Bronchial epithelial cell (primary cell): ENCODE measurements around the gene GPATCH3. TPM values are rescaled to one million over a fixed set of nuclear protein-coding genes. Genes with fewer than 3 reads are reported as not detected.
A peak's percentile ranks its signal among the peaks of the same experiment; 100 is the strongest.

Experiments
- DNase-seq: peaks from one replicate; pipeline ENCODE4 v3.0.0-alpha.2; 2010; ENCODE audit warnings: low read depth
- FAIRE-seq: peaks from 2 replicates; lab custom pipeline; 2011; peaks lifted over from hg19 to GRCh38; lab: Jason Lieb, UNC
- H3K27me3 ChIP-seq: 2 replicates; pipeline ENCODE4 v1.5.1; 2011; ENCODE audit warnings: low read length; ENCODE audit not compliant: control insufficient read depth, insufficient read depth
- H3K36me3 ChIP-seq: 2 replicates; pipeline ENCODE4 v1.5.1; 2011; ENCODE audit warnings: low read length; ENCODE audit not compliant: control insufficient read depth, insufficient read depth
- H3K4me3 ChIP-seq: 2 replicates; pipeline ENCODE4 v1.5.1; 2011; ENCODE audit warnings: mild to moderate bottlenecking, low read depth, low read length, control low read depth
- total RNA-seq: library from RNA; depleted of rRNA; stranded (reverse); fragments of >200 nt; gene quantifications from 2 replicates; pipeline ENCODE4 v1.2.1, GENCODE V29; 2014
- TF ChIP-seq, protein P1 (sequence below): IDR thresholded peaks from 2 replicates; pipeline ENCODE4 v1.5.1; 2011; ENCODE audit warnings: mild to moderate bottlenecking, moderate library complexity, low read length, control low read depth, inconsistent platforms; ENCODE audit not compliant: insufficient read depth, severe bottlenecking

The GPATCH3 gene
- total RNA-seq, 1 donor from 2014 or later = 7.6 TPM

DNA sequence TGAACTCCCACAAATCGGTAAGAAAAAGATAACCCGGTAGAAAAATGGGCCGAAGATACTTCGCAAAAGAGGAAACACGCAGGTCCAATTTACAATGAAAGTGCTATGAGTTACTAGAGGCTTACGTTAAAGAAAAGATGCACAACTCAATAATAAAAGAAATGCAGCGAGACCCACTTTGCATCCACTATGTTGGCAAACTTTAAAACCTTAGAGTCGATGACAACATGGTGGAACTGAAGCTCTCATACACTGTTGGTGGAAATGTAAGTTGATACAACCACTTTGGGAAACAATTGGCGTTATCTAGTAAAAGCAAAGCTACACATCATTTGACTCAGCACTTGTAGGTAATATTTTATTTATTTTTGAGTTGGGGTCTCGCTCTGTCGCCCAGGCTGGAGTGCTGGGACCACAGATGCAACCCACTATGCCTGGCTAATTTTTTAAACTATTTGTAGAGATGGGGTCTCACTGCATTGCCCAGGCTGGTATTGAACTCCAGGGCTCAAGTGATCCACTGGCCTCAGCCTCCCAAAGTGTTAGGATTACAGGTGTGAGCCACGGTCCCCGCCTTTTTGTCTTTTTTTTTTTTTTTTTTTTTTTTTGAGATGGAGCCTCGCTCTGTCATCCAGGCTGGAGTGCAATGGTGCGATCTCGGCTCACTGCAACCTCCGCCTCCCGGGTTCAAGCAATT lies 696 bp upstream of the GPATCH3 start:
- DNase-seq (no peak), FAIRE-seq (no peak)
- peak overlapping the region; percentile 67 for H3K4me3 ChIP-seq
- peaks cover 4% of the 10 kb centered on the region for H3K36me3 ChIP-seq
- H3K27me3 ChIP-seq = no peaks in the 10 kb centered on the region
- TF ChIP-seq, protein P1, sequence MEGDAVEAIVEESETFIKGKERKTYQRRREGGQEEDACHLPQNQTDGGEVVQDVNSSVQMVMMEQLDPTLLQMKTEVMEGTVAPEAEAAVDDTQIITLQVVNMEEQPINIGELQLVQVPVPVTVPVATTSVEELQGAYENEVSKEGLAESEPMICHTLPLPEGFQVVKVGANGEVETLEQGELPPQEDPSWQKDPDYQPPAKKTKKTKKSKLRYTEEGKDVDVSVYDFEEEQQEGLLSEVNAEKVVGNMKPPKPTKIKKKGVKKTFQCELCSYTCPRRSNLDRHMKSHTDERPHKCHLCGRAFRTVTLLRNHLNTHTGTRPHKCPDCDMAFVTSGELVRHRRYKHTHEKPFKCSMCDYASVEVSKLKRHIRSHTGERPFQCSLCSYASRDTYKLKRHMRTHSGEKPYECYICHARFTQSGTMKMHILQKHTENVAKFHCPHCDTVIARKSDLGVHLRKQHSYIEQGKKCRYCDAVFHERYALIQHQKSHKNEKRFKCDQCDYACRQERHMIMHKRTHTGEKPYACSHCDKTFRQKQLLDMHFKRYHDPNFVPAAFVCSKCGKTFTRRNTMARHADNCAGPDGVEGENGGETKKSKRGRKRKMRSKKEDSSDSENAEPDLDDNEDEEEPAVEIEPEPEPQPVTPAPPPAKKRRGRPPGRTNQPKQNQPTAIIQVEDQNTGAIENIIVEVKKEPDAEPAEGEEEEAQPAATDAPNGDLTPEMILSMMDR = no peak

DNA sequence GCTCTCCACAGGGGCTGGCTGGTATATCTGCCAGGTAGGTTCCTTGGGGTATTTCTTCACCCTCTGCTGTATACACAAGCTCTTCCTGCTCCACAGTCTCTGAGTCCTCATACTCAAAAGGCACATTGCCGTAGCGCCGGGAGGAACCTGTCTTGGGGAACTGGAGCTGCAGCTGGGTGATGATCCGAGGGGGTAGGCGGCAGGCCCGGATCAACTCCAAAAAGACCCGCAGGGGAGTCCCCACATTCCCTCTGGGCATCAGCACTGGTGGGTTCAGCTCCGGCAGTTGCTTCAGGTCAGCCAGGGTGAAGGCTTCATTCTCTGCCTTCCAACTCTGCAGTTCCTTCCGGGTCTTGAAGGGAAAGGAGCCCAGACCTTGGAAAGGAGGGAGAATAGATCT lies 2.9 kb downstream of the GPATCH3 start:
- no peaks in the 10 kb centered on the region for H3K27me3 ChIP-seq
- no peak overlapping the region for H3K4me3 ChIP-seq
- peaks cover 11% of the 10 kb centered on the region for H3K36me3 ChIP-seq
- FAIRE-seq (no peak), DNase-seq (no peak)
- TF ChIP-seq, protein P1 = no peak

DNA sequence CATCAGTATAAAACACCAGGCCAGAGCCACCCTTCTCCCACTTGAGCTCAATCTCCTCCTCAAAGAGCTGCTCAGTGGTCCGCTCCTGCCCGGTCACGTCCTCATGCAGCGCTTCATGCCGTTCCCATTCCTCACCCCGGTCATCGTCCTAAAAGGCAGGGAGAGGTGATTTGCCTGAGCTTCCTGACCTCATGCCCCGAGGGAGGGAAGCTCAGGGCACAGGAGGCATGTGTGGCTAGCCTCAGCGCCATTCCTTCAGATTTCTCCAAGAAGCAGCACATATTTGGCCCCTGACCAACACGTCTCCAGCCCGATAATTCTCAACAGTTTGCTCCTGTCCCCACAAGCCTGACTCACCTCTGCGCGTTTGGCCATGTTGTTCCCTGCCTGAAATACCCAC lies 6.0 kb downstream of the GPATCH3 start:
- Histone ChIP-seq H3K27me3 (no peaks in the 10 kb centered on the region), H3K36me3 (peaks cover 13% of the 10 kb centered on the region), H3K4me3 (no peak overlapping the region)
- DNase-seq (peak; percentile 93), FAIRE-seq (no peak)
- TF ChIP-seq, protein P1 = no peak

DNA sequence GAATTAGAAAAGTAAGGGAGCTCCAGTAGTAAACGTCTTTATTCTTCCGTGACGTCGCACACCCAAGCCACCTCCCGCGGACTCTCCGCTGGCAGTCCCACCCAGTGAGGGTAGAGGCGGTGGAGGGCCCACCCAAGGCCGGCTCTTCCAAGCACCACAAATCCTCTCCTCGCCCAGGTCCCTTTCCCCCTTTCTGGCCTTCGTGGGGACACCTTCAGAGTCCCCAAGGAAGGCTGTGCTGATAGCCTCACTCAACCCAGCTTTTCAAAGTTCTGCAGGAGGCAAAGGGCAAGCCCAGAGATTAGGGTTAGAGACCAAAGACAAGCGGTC lies 9.8 kb downstream of the GPATCH3 start:
- Histone ChIP-seq H3K27me3 (no peaks in the 10 kb centered on the region), H3K4me3 (peak overlapping the region; percentile 82), H3K36me3 (peaks cover 21% of the 10 kb centered on the region)
- TF ChIP-seq, protein P1 = no peak
- DNase-seq (no peak), FAIRE-seq (no peak)

DNA sequence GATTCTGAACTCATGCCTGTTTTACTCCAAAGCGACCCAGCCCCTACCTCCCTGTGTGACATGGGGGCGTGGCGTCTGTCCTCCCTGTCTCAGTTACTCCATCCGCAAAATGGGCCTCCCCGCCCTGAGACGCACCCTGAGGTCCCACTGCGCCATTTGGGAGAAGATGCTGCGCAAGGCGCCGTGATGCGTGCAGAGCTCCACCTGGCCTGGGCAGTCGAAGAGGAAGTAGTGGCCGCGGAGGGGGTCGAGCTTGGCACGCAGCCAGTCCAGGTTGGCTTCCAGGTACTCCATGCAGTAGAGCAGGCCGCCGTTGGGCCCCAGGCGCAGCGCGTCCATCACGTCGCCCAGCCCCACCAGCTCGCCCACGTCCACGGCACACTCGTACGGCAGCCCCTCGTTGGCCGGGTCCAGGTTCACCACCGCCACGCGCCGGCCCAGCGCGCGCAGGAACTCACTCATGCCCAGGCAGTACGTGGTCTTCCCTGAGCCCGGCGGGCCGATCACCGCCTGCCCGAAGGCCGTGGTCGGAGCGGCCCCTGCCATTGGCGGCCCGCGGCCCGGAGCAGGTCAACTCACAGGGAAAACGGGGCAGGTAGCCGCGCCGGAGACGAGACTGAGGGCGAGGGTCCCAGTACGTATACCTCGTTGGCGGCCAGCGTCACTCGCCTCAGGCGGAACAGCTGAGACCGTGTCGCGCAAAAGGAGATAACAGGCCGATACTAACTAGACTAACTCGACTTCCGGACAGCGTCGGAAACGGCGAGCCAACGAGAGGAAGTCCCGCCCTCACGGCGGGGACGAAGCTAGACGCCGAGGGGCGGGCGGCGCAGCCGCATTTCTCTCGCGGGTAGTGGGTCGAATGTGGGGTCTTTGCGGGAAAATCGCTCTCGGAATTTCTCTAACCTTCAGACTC lies 10.5 kb downstream of the GPATCH3 start, which contains the start of gene GPN2:
Gene GPN2 (minus strand): TSS at position 733 of the 916 bp plus-strand sequence. CDS start 187 bp downstream, at position 546.
- Histone ChIP-seq H3K4me3 (peak within 1 kb of the TSS; percentile 82), H3K36me3 (peaks cover 22% of the 10 kb centered on the region), H3K27me3 (no peaks in the 10 kb centered on the region)
- FAIRE-seq = no peak
- peak; percentile 75 for DNase-seq
- TF ChIP-seq, protein P1 = no peak
